K562 (cell line): ENCODE data around the gene ZDHHC17. TPM values are rescaled to one million over a fixed set of nuclear protein-coding genes. Genes with fewer than 3 reads are reported as not detected.
A peak's percentile ranks its signal among the peaks of the same experiment; 100 is the strongest.

Source experiments
- CHD1 ChIP-seq: fragments of 200-600 bp; sonication (generic); IDR thresholded peaks from one replicate; pipeline ENCODE4 v1.6.1; 2012; ENCODE audit warnings: mild to moderate bottlenecking, moderate library complexity, low read length, inconsistent platforms
- FUS ChIP-seq: fragments of 200-400 bp; formaldehyde crosslinking; optimal IDR thresholded peaks from 2 replicates; pipeline ENCODE3; 2017; ENCODE audit warnings: low read depth, low read length
- GABPB2 ChIP-seq: fragments of 250-450 bp; sonication (Bioruptor Pico); conservative IDR thresholded peaks from 2 replicates; pipeline ENCODE4 v1.5.1; 2021; ENCODE audit warnings: mild to moderate bottlenecking
- MAFK ChIP-seq: IDR thresholded peaks from 2 replicates; pipeline ENCODE4 v1.6.1; 2011; ENCODE audit warnings: low read length, improper control_type of control experiment
- NR2C2 ChIP-seq, 2 experiments: fragments of 200-800 bp in 1 of 2; sonication (Bioruptor generic) in 1 of 2; sonication (generic) in 1 of 2; formaldehyde crosslinking in 1 of 2; IDR thresholded peaks; 2 replicates each; pipeline versions ENCODE4 v1.6.1 to v1.8.0; 2016 to 2022; ENCODE audit warnings: mild to moderate bottlenecking in 1 of 2, missing compliant biosample characterization in 1 of 2, missing genetic modification characterization in 1 of 2, missing genetic modification reagents in 1 of 2
- NR3C1 ChIP-seq: sonication (generic); formaldehyde crosslinking; IDR thresholded peaks from 2 replicates; pipeline ENCODE4 v1.8.1; 2022; ENCODE audit warnings: missing genetic modification reagents
- PRDM10 ChIP-seq: fragments of 450-650 bp; IDR thresholded peaks from 2 replicates; pipeline ENCODE4 v1.6.1; 2018; ENCODE audit not compliant: partially characterized antibody
- PREB ChIP-seq: sonication (generic); formaldehyde crosslinking; IDR thresholded peaks from 2 replicates; pipeline ENCODE4 v1.8.1; 2023; ENCODE audit warnings: mild to moderate bottlenecking, missing genetic modification reagents
- RCOR1 ChIP-seq, 2 experiments: IDR thresholded peaks; 2 replicates each; pipeline ENCODE4 v1.6.1; 2012; ENCODE audit warnings: low read depth in 2 of 2, low read length in 2 of 2, borderline replicate concordance in 1 of 2, improper control_type of control experiment in 1 of 2
- SMAD1 ChIP-seq: fragments of 150-350 bp; IDR thresholded peaks from 2 replicates; pipeline ENCODE4 v1.6.1; 2014; ENCODE audit warnings: low read length, low read depth; ENCODE audit not compliant: partially characterized antibody
- SMARCA5 ChIP-seq: fragments of 450-650 bp; IDR thresholded peaks from 2 replicates; pipeline ENCODE4 v1.6.1; 2016
- ZNF232 ChIP-seq: sonication (generic); formaldehyde crosslinking; IDR thresholded peaks from 2 replicates; pipeline ENCODE4 v1.8.0; 2022; ENCODE audit warnings: mild to moderate bottlenecking, missing genetic modification reagents
- ZNF354B ChIP-seq: fragments of 250-450 bp; sonication (Bioruptor Pico); IDR thresholded peaks from 2 replicates; pipeline ENCODE4 v1.4.0; 2020
- ZNF644 ChIP-seq: fragments of 200-800 bp; sonication (Bioruptor generic); IDR thresholded peaks from 2 replicates; pipeline ENCODE4 v1.6.1; 2016; ENCODE audit warnings: low read depth, missing genetic modification characterization, missing compliant biosample characterization
- ZZZ3 ChIP-seq: fragments of 450-650 bp; IDR thresholded peaks from 2 replicates; pipeline ENCODE4 v1.6.1; 2016; ENCODE audit warnings: antibody characterized with exemption, mild to moderate bottlenecking, moderate library complexity
- polyA plus RNA-seq, 8 experiments: library from polyadenylated mRNA; depleted of rRNA in 4 of 8; stranded (reverse) in 5 of 8; unstranded in 3 of 8; fragments of >200 nt; fragmentation: Nextera tagmentation in 2 of 8; fragmentation: Illumina TruSeq in 1 of 8; extraction: Ambion mirVana in 2 of 8; extraction: Trizol in 1 of 8; gene quantifications; 2 replicates each; pipeline versions ENCODE4 v1.2.1 to v1.2.3, GENCODE V29; 2011 to 2014; ENCODE audit warnings: inconsistent platforms in 1 of 8, missing spikeins in 1 of 8
- total RNA-seq, 7 experiments: library from RNA; depleted of rRNA in 6 of 7; stranded (reverse); fragments of >200 nt in 6 of 7; fragmentation: Illumina TruSeq in 2 of 7; extraction: Trizol in 2 of 7; gene quantifications; 2 replicates each; pipeline versions ENCODE4 v1.2.1 to v1.2.3, GENCODE V29; 2011 to 2021; ENCODE audit warnings: low replicate concordance in 1 of 7
- TF ChIP-seq, protein P1 (sequence below): fragments of 250-450 bp; sonication (Bioruptor Pico); IDR thresholded peaks from 2 replicates; pipeline ENCODE4 v1.8.0; 2021; ENCODE audit warnings: mild to moderate bottlenecking, moderate library complexity
- TF ChIP-seq, protein P2 (sequence below): sonication (generic); formaldehyde crosslinking; IDR thresholded peaks from 2 replicates; pipeline ENCODE4 v1.8.0; 2022; ENCODE audit warnings: missing genetic modification reagents, mild to moderate bottlenecking, borderline replicate concordance
- TF ChIP-seq, protein P3 (sequence below): fragments of 250-450 bp; sonication (Bioruptor Pico); IDR thresholded peaks from 2 replicates; pipeline ENCODE4 v1.6.1; 2021; ENCODE audit warnings: mild to moderate bottlenecking

ZDHHC17 gene
- total and polyA plus RNA-seq, 9 of the 15 experiments (the other 6 are each of a cell fraction or from before 2014, with no cell fraction given), result 6.7 to 66.0 (median 27.5) TPM

DNA sequence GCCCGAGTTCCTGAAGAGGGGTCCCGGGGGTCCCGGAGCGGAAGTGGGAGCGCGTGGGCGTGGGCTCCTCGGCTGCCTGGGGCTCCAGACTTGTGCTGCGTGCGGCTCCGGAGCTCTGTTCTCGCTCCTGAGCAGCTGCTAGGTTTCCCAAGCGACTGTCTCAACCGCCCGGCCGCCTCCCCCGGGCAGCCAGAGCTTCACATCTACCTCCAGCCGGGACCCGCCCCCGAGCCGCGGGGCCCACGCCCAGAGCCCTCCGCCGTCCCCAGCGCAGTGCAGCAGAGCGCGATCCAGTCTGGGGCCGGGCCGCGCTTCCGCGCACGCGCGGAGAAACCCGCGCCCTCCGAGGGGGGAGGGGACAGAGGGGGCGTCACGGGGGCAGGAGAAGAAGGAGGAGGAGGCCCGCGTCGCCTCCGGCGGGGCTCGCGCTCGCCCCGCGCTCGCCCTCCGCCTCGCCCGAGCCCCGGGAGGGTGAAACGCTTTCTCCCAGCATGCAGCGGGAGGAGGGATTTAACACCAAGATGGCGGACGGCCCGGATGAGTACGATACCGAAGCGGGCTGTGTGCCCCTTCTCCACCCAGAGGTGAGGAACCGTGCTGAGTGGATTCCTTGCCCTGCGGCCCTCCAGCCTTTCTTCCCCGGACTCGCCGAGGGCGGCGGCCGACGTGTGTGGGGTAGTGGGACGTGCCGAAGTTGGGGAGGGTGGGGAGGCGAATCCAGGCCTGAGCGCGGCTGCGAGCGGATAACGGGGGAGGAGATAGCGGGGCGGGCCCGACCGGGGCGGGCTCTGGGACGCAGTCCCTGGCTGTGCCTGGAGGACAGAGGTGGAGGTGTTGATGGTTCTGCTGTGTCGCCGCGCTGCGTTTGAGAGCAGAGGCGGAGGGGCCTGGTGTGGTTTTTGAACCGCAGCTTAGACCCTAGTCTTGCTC, at the start of gene ZDHHC17 (continued):
- TF ChIP-seq ZNF644 (tag) (no peak), PRDM10 (no peak), PREB (CRISPR knock-in tag) (no peak), NR2C2 (CRISPR knock-in tag; IDR thresholded peaks at IDR 0.05) (0 out of 2 replicates have a peak, but pooled peaks have one; percentile 38), NR2C2 (tag; IDR thresholded peaks at IDR 0.05) (peak; percentile 78), ZNF232 (CRISPR knock-in tag) (no peak; the same call in 1 of the 2 replicates), NR3C1 (CRISPR knock-in tag) (no peak), RCOR1 (IDR thresholded peaks at IDR 0.05; ENCODE audit: borderline replicate concordance in 1 of 2, low read depth in 2 of 2, low read length in 2 of 2) (peak in 1 of 2 experiments; percentile 56; a peak in 1 of 4 replicates), MAFK (no peak), CHD1 (no peak), GABPB2 (no peak), ZNF354B (no peak), ZZZ3 (no peak), SMAD1 (no peak), FUS (no peak), SMARCA5 (no peak)
- TF ChIP-seq, protein P1, sequence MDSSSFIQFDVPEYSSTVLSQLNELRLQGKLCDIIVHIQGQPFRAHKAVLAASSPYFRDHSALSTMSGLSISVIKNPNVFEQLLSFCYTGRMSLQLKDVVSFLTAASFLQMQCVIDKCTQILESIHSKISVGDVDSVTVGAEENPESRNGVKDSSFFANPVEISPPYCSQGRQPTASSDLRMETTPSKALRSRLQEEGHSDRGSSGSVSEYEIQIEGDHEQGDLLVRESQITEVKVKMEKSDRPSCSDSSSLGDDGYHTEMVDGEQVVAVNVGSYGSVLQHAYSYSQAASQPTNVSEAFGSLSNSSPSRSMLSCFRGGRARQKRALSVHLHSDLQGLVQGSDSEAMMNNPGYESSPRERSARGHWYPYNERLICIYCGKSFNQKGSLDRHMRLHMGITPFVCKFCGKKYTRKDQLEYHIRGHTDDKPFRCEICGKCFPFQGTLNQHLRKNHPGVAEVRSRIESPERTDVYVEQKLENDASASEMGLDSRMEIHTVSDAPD (CRISPR knock-in tag), result no peak
- TF ChIP-seq, protein P2, sequence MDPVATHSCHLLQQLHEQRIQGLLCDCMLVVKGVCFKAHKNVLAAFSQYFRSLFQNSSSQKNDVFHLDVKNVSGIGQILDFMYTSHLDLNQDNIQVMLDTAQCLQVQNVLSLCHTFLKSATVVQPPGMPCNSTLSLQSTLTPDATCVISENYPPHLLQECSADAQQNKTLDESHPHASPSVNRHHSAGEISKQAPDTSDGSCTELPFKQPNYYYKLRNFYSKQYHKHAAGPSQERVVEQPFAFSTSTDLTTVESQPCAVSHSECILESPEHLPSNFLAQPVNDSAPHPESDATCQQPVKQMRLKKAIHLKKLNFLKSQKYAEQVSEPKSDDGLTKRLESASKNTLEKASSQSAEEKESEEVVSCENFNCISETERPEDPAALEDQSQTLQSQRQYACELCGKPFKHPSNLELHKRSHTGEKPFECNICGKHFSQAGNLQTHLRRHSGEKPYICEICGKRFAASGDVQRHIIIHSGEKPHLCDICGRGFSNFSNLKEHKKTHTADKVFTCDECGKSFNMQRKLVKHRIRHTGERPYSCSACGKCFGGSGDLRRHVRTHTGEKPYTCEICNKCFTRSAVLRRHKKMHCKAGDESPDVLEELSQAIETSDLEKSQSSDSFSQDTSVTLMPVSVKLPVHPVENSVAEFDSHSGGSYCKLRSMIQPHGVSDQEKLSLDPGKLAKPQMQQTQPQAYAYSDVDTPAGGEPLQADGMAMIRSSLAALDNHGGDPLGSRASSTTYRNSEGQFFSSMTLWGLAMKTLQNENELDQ (CRISPR knock-in tag), result no peak
- TF ChIP-seq, protein P3, sequence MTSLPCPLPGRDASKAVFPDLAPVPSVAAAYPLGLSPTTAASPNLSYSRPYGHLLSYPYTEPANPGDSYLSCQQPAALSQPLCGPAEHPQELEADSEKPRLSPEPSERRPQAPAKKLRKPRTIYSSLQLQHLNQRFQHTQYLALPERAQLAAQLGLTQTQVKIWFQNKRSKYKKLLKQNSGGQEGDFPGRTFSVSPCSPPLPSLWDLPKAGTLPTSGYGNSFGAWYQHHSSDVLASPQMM (CRISPR knock-in tag), result no peak
